SIG-M5 treated with dmso at 0.1 percent for 504 hours (cell line): ENCODE results near the gene MAGI1.
"Not testable (repeated sequence)": the region's sequence is repeated elsewhere in the genome, so short reads cannot be mapped to it uniquely, and the experiment has no call there.

Experiments used
- DNase-seq: peaks from one replicate; lab custom pipeline; 2025; ENCODE audit not compliant: unreplicated experiment; lab: John Stamatoyannopoulos, UW

The MAGI1 gene

GRCh38 chr3:65912647-65913046, 126.1 kb downstream of the MAGI1 start:
- DNase-seq = no peak

- DNase-seq = no peak
These were observed 130.1 kb downstream of the MAGI1 start for GRCh38 chr3:65908588-65908987.

GRCh38 chr3:65907232-65908130, 131.2 kb downstream of the MAGI1 start:
- no peak for DNase-seq

GRCh38 chr3:65905771-65906170, 132.9 kb downstream of the MAGI1 start:
- DNase-seq = no peak

GRCh38 chr3:65904016-65904415, 134.7 kb downstream of the MAGI1 start:
- no peak for DNase-seq

- no peak for DNase-seq
These were observed 136.4 kb downstream of the MAGI1 start for GRCh38 chr3:65902304-65902793.

GRCh38 chr3:65901226-65901625, 137.5 kb downstream of the MAGI1 start:
- DNase-seq = no peak

GRCh38 chr3:65899226-65899625, 139.5 kb downstream of the MAGI1 start:
- DNase-seq = no peak

GRCh38 chr3:65897766-65898165, 141.0 kb downstream of the MAGI1 start:
- DNase-seq = no peak

- DNase-seq = no peak
These were observed 142.4 kb downstream of the MAGI1 start for GRCh38 chr3:65896321-65896720.

- no peak for DNase-seq
These were observed 143.9 kb downstream of the MAGI1 start for GRCh38 chr3:65894679-65895453.

GRCh38 chr3:65894126-65894525, 144.6 kb downstream of the MAGI1 start:
- DNase-seq = no peak

- DNase-seq = no peak
These were observed 145.1 kb downstream of the MAGI1 start for GRCh38 chr3:65893631-65894030.

- not testable (repeated sequence) for DNase-seq
These were observed 147.2 kb downstream of the MAGI1 start for GRCh38 chr3:65891477-65891876.

GRCh38 chr3:65890328-65890727, 148.4 kb downstream of the MAGI1 start:
- no peak for DNase-seq

- no peak for DNase-seq
These were observed 149.0 kb downstream of the MAGI1 start for GRCh38 chr3:65889707-65890099.

- DNase-seq = no peak
These were observed 149.6 kb downstream of the MAGI1 start for GRCh38 chr3:65888980-65889706.

- DNase-seq = no peak
These were observed 150.5 kb downstream of the MAGI1 start for GRCh38 chr3:65888196-65888595.

GRCh38 chr3:65886391-65886790, 152.3 kb downstream of the MAGI1 start:
- no peak for DNase-seq

GRCh38 chr3:65884071-65884470, 154.6 kb downstream of the MAGI1 start:
- DNase-seq = no peak

- DNase-seq = no peak
These were observed 155.1 kb downstream of the MAGI1 start for GRCh38 chr3:65883613-65884012.
